CD14-positive monocyte (primary cell): ENCODE results near the gene HBZ. TPM values are rescaled to one million over a fixed set of nuclear protein-coding genes. Genes with fewer than 3 reads are reported as not detected.
A peak's percentile ranks its signal among the peaks of the same experiment; 100 is the strongest.

Experiments
- DNase-seq, 3 donors: peaks; one replicate each; pipeline ENCODE4 v3.0.0-alpha.2; 2011 to 2022
- H2AFZ ChIP-seq: 2 replicates; pipeline ENCODE4 v1.6.0; 2012; ENCODE audit warnings: mild to moderate bottlenecking, low read depth, low read length, inconsistent platforms; ENCODE audit not compliant: insufficient read depth, poor library complexity, severe bottlenecking
- H3K27ac ChIP-seq, 2 donors: 1 replicate in 1 of 2; 2 replicates in 1 of 2; pipeline ENCODE4 v1.5.1; 2012 to 2013; ENCODE audit warnings: low read length in 2 of 2, control low read depth in 1 of 2, inconsistent platforms in 1 of 2, low read depth in 1 of 2, mild to moderate bottlenecking in 1 of 2
- H3K27me3 ChIP-seq, 2 donors: one replicate each; pipeline versions ENCODE4 v1.6.0 to v1.6.1; 2011 to 2013; ENCODE audit warnings: low read length in 2 of 2; ENCODE audit not compliant: control insufficient read depth in 2 of 2, insufficient read depth in 2 of 2
- H3K36me3 ChIP-seq, 2 donors: replicated peaks in 1 of 2; 1 replicate in 1 of 2; 2 replicates in 1 of 2; pipeline versions ENCODE4 v1.5.1 to v1.6.1; 2012 to 2013; ENCODE audit warnings: low read length in 2 of 2, control low read depth in 1 of 2, inconsistent platforms in 1 of 2, mild to moderate bottlenecking in 1 of 2; ENCODE audit not compliant: insufficient read depth in 2 of 2, control insufficient read depth in 1 of 2
- H3K4me1 ChIP-seq, 2 donors: 1 replicate in 1 of 2; 2 replicates in 1 of 2; pipeline versions ENCODE4 v1.5.1 to v1.6.1; 2012 to 2013; ENCODE audit warnings: low read length in 2 of 2, control low read depth in 1 of 2, inconsistent platforms in 1 of 2, mild to moderate bottlenecking in 1 of 2, moderate library complexity in 1 of 2; ENCODE audit not compliant: insufficient read depth in 2 of 2, control insufficient read depth in 1 of 2
- H3K4me2 ChIP-seq: replicated peaks from 2 replicates; pipeline ENCODE3; 2012; ENCODE audit warnings: low read length, moderate library complexity, mild to moderate bottlenecking; ENCODE audit not compliant: poor library complexity, severe bottlenecking; ENCODE audit errors: extremely low read depth
- H3K4me3 ChIP-seq, 3 experiments: fragments of 200-600 bp in 1 of 3; sonication (generic) in 1 of 3; replicated peaks in 1 of 3; 1 replicate in 2 of 3; 2 replicates in 1 of 3; pipeline ENCODE4 v1.5.1; 2011 to 2013; ENCODE audit warnings: low read length in 3 of 3, mild to moderate bottlenecking in 3 of 3, control low read depth in 2 of 3, low read depth in 2 of 3, inconsistent platforms in 1 of 3, moderate library complexity in 1 of 3
- H3K79me2 ChIP-seq: 2 replicates; pipeline ENCODE4 v1.6.0; 2012; ENCODE audit warnings: mild to moderate bottlenecking, control low read depth, inconsistent platforms, low read length, moderate library complexity; ENCODE audit not compliant: insufficient read depth
- H3K9ac ChIP-seq: 2 replicates; pipeline ENCODE4 v1.6.0; 2017; ENCODE audit warnings: low read length, mild to moderate bottlenecking; ENCODE audit not compliant: insufficient read depth, poor library complexity, severe bottlenecking
- H3K9me3 ChIP-seq, 2 donors: replicated peaks in 1 of 2; 1 replicate in 1 of 2; 2 replicates in 1 of 2; pipeline versions ENCODE4 v1.5.1 to v1.6.1; 2012 to 2013; ENCODE audit warnings: low read length in 2 of 2, control low read depth in 1 of 2; ENCODE audit not compliant: control insufficient read depth in 1 of 2, insufficient read depth in 1 of 2
- H4K20me1 ChIP-seq: 2 replicates; pipeline ENCODE4 v1.6.0; 2012; ENCODE audit warnings: mild to moderate bottlenecking, low read length, control low read depth, moderate library complexity; ENCODE audit not compliant: insufficient read depth
- H3K27ac Mint-ChIP-seq, 7 donors: one replicate each; pipeline ENCODE4 v1.8.0; 2020; ENCODE audit warnings: mild to moderate bottlenecking in 7 of 7, mixed read lengths in 7 of 7, moderate library complexity in 6 of 7, inconsistent platforms in 2 of 7
- H3K27me3 Mint-ChIP-seq, 3 donors: one replicate each; pipeline ENCODE4 v1.8.0; 2021 to 2022; ENCODE audit warnings: low read depth in 3 of 3, mild to moderate bottlenecking in 3 of 3, mixed read lengths in 3 of 3, moderate library complexity in 3 of 3, inconsistent platforms in 1 of 3
- H3K36me3 Mint-ChIP-seq, 2 donors: one replicate each; pipeline ENCODE4 v1.8.0; 2020; ENCODE audit warnings: mixed read lengths in 2 of 2, inconsistent platforms in 1 of 2, mild to moderate bottlenecking in 1 of 2
- H3K4me1 Mint-ChIP-seq: one replicate; pipeline ENCODE4 v1.8.0; 2020; ENCODE audit warnings: mild to moderate bottlenecking, mixed read lengths
- H3K4me3 Mint-ChIP-seq, 2 donors: one replicate each; pipeline ENCODE4 v1.8.0; 2020; ENCODE audit warnings: mild to moderate bottlenecking in 2 of 2, mixed read lengths in 2 of 2, moderate library complexity in 1 of 2
- H3K9me3 Mint-ChIP-seq, 7 donors: one replicate each; pipeline ENCODE4 v1.8.0; 2020 to 2022; ENCODE audit warnings: mixed read lengths in 7 of 7, mild to moderate bottlenecking in 6 of 7, moderate library complexity in 6 of 7, inconsistent platforms in 2 of 7
- CTCF ChIP-seq: fragments of 200-600 bp; IDR thresholded peaks from one replicate; pipeline ENCODE4 v1.8.0; 2022; ENCODE audit warnings: antibody characterized with exemption, mild to moderate bottlenecking
- WGBS: methylation state at CpG from one replicate; pipeline ENCODE4 v1.1.5; 2013; ENCODE audit warnings: missing lambda C conversion rate; ENCODE audit not compliant: insufficient coverage; 5-methylcytosine and 5-hydroxymethylcytosine counted together
- intact Hi-C, 2 donors: fragments of 100-400 bp; cut with micrococcal nuclease; formaldehyde crosslinking; loops; one replicate each; pipeline versions ENCODE4 v1.15.0 to v1.15.1; 2023
- polyA plus RNA-seq, 3 donors: library from polyadenylated mRNA; depleted of rRNA in 1 of 3; unstranded in 2 of 3; stranded (reverse) in 1 of 3; fragments of 300-500 nt in 2 of 3; fragments of >200 nt in 1 of 3; fragmentation: Illumina TruSeq in 2 of 3; gene quantifications; 1 replicate in 2 of 3; 2 replicates in 1 of 3; pipeline ENCODE4 v1.2.3, GENCODE V29; 2012 to 2021

HBZ gene
- polyA plus RNA-seq, 3 donors = not detected

- Histone ChIP-seq H3K27me3 (no peaks in the 10 kb centered on the region), H3K4me1 (no peaks in the 10 kb centered on the region), H3K79me2 (no peaks in the 10 kb centered on the region), H4K20me1 (peaks cover 2% of the 10 kb centered on the region), H2AFZ (no peak overlapping the region), H3K9ac (no peak overlapping the region), H3K27ac (no peak overlapping the region), H3K4me3 (no peak overlapping the region), H3K9me3 (peaks cover 0 to 7% of the 10 kb centered on the region in 2 donors), H3K4me2 (no peak overlapping the region), H3K36me3 (peaks cover 57 to 65% of the 10 kb centered on the region in 2 donors)
- TF ChIP-seq CTCF = no peak
- no peak for DNase-seq
- H3K36me3 Mint-ChIP-seq = peaks cover 68 to 74% of the 10 kb centered on the region in 2 donors
- H3K27ac Mint-ChIP-seq = peak overlapping the region in 3 of 7 donors; percentile 25 to 80 (median 71)
- H3K4me1 Mint-ChIP-seq = no peaks in the 10 kb centered on the region
- peaks cover 0 to 1% (median 0%) of the 10 kb centered on the region in 3 donors for H3K27me3 Mint-ChIP-seq
- no peak overlapping the region for H3K4me3 Mint-ChIP-seq
- H3K9me3 Mint-ChIP-seq = peaks cover 0 to 6% (median 0%) of the 10 kb centered on the region in 7 donors
- intact Hi-C loops = no loop called here
- 71% methylated on average over 4 of the region's 8 CpGs for WGBS
Measured at GRCh38 chr16:188674-189073, 36.2 kb downstream of the HBZ start.

- peaks cover 75 to 84% of the 10 kb centered on the region in 2 donors for H3K36me3 Mint-ChIP-seq
- TF ChIP-seq CTCF = no peak
- peaks cover 66 to 75% of the 10 kb centered on the region in 2 donors for H3K36me3 ChIP-seq
Measured at GRCh38 chr16:189604-190186, 37.3 kb downstream of the HBZ start.

More at GRCh38 chr16:189604-190186, 37.3 kb downstream of the HBZ start:
- no peaks in the 10 kb centered on the region for H3K27me3 ChIP-seq
- H3K9ac ChIP-seq = no peak overlapping the region
- no peaks in the 10 kb centered on the region for H3K4me1 ChIP-seq
- peaks cover 0 to 7% of the 10 kb centered on the region in 2 donors for H3K9me3 ChIP-seq
- no peak overlapping the region for H3K27ac Mint-ChIP-seq
- H3K79me2 ChIP-seq = no peaks in the 10 kb centered on the region
- H3K4me3 ChIP-seq = no peak overlapping the region
- H3K27me3 Mint-ChIP-seq = peaks cover 0 to 1% (median 0%) of the 10 kb centered on the region in 3 donors
- peaks cover 0 to 6% (median 0%) of the 10 kb centered on the region in 7 donors for H3K9me3 Mint-ChIP-seq
- no peak overlapping the region for H3K4me2 ChIP-seq
- H4K20me1 ChIP-seq = peaks cover 7% of the 10 kb centered on the region
- no peaks in the 10 kb centered on the region for H3K4me1 Mint-ChIP-seq
- no peak for DNase-seq
- no peak overlapping the region for H3K27ac ChIP-seq
- WGBS = 97% methylated on average over 27 of the region's 34 CpGs
- intact Hi-C loops = no loop called here
- H3K4me3 Mint-ChIP-seq = no peak overlapping the region
- H2AFZ ChIP-seq = no peak overlapping the region
